HepG2 (cell line): ENCODE measurements around the gene KCNMA1. TPM values are rescaled to one million over a fixed set of nuclear protein-coding genes. Genes with fewer than 3 reads are reported as not detected.

Experiments used
- ATAC-seq: fragments of 200-7000 bp; cut with Tn5 transposase; 3 replicates; pipeline ENCODE4 v1.9.1; 2020; ENCODE audit warnings: mild to moderate bottlenecking, moderate library complexity
- BruUV-seq: library from RNA; stranded (reverse); fragments of 400-500 nt; replicated peaks from 2 replicates; lab custom pipeline; 2021; lab: Mats Ljungman, UMichigan
- CTCF ChIA-PET: fragments of 300-600 bp; formaldehyde crosslinking; extraction: SDS; loops from one replicate; lab custom pipeline; 2021; ENCODE audit warnings: low total read pairs, inconsistent platforms, low intra/inter-chr PET ratio; lab: Yijun Ruan, JAX
- POLR2A ChIA-PET: fragments of 350-600 bp; sonication (Branson Sonifier 250); formaldehyde crosslinking; loops from one replicate; lab custom pipeline; 2020; ENCODE audit warnings: antibody characterized with exemption, inconsistent platforms; lab: Yijun Ruan, JAX
- DNase-seq: peaks from one replicate; pipeline ENCODE4 v3.0.0-alpha.2; 2015; ENCODE audit warnings: low spot score
- FAIRE-seq: peaks from 3 replicates; lab custom pipeline; 2011; peaks lifted over from hg19 to GRCh38; lab: Jason Lieb, UNC
- H2AFZ ChIP-seq: one replicate; pipeline ENCODE4 v1.6.1; 2011; ENCODE audit warnings: low read length, inconsistent platforms
- H3K27ac ChIP-seq: fragments of 300-600 bp; 3 replicates; pipeline ENCODE4 v1.8.0; 2011; ENCODE audit warnings: mixed run types, mild to moderate bottlenecking, mixed read lengths, low read length, inconsistent platforms; ENCODE audit not compliant: insufficient read depth; ENCODE audit errors: extremely low read length
- H3K27me3 ChIP-seq, 2 experiments: fragments of 200-600 bp in 1 of 2; 2 replicates in 1 of 2; 3 replicates in 1 of 2; pipeline versions ENCODE4 v1.6.0 to v1.8.0; 2011; ENCODE audit warnings: low read length in 2 of 2, mild to moderate bottlenecking in 2 of 2, moderate library complexity in 2 of 2, inconsistent platforms in 1 of 2; ENCODE audit not compliant: insufficient read depth in 2 of 2, control insufficient read depth in 1 of 2
- H3K36me3 ChIP-seq, 2 experiments: fragments of 200-600 bp in 1 of 2; replicated peaks in 1 of 2; 2 replicates in 1 of 2; 3 replicates in 1 of 2; pipeline versions ENCODE4 v1.5.1 to v1.8.0; 2011; ENCODE audit warnings: low read length in 2 of 2, inconsistent platforms in 1 of 2; ENCODE audit not compliant: insufficient read depth in 2 of 2, control insufficient read depth in 1 of 2
- H3K4me1 ChIP-seq: 2 replicates; pipeline ENCODE4 v1.5.1; 2012; ENCODE audit warnings: low read length, inconsistent platforms; ENCODE audit not compliant: insufficient read depth
- H3K4me2 ChIP-seq: 2 replicates; pipeline ENCODE4 v1.6.0; 2011; ENCODE audit warnings: low read depth, low read length, inconsistent platforms
- H3K4me3 ChIP-seq, 3 experiments: fragments of 200-600 bp in 1 of 3; sonication (generic), shearing (Covaris generic) in 1 of 3; replicated peaks in 1 of 3; 2 replicates each; pipeline ENCODE4 v1.5.1; 2011 to 2016; ENCODE audit warnings: low read length in 3 of 3, inconsistent platforms in 2 of 3, low read depth in 2 of 3, mild to moderate bottlenecking in 2 of 3, control low read depth in 1 of 3, mixed read lengths in 1 of 3; ENCODE audit not compliant: insufficient read depth in 1 of 3
- H3K79me2 ChIP-seq: one replicate; pipeline ENCODE4 v1.6.1; 2011; ENCODE audit warnings: low read length, inconsistent platforms; ENCODE audit not compliant: insufficient read depth
- H3K9ac ChIP-seq: 2 replicates; pipeline ENCODE4 v1.6.0; 2011; ENCODE audit warnings: mild to moderate bottlenecking, low read depth, low read length, inconsistent platforms; ENCODE audit not compliant: insufficient read depth
- H3K9me3 ChIP-seq: 2 replicates; pipeline ENCODE4 v1.5.1; 2012; ENCODE audit warnings: mild to moderate bottlenecking, low read length
- H4K20me1 ChIP-seq: 2 replicates; pipeline ENCODE4 v1.6.0; 2011; ENCODE audit warnings: inconsistent platforms, mild to moderate bottlenecking, low read length, moderate library complexity; ENCODE audit not compliant: insufficient read depth
- ARNT ChIP-seq: fragments of 450-650 bp; IDR thresholded peaks from 2 replicates; pipeline ENCODE4 v1.6.1; 2017
- BHLHE40 ChIP-seq: IDR thresholded peaks from 2 replicates; pipeline ENCODE4 v1.6.1; 2011; ENCODE audit warnings: low read length, improper control_type of control experiment
- HNRNPLL ChIP-seq: fragments of 200-400 bp; formaldehyde crosslinking; IDR thresholded peaks from 2 replicates; pipeline ENCODE4 v1.6.1; 2017; ENCODE audit warnings: mild to moderate bottlenecking, low read depth, low read length; ENCODE audit not compliant: poor library complexity, severe bottlenecking
- MAFF ChIP-seq: IDR thresholded peaks from 2 replicates; pipeline ENCODE4 v1.6.1; 2011; ENCODE audit warnings: low read depth, low read length, improper control_type of control experiment
- NBN ChIP-seq: fragments of 450-650 bp; conservative IDR thresholded peaks from 2 replicates; pipeline ENCODE4 v1.6.1; 2017
- NFYC ChIP-seq: IDR thresholded peaks from 2 replicates; pipeline ENCODE4 v1.6.1; 2016; ENCODE audit warnings: missing genetic modification reagents, missing compliant biosample characterization
- NPAS2 ChIP-seq: sonication (generic); formaldehyde crosslinking; IDR thresholded peaks from 2 replicates; pipeline ENCODE4 v1.8.0; 2022; ENCODE audit warnings: mild to moderate bottlenecking, missing genetic modification reagents, borderline replicate concordance
- PATZ1 ChIP-seq: sonication (generic); formaldehyde crosslinking; IDR thresholded peaks from 2 replicates; pipeline ENCODE4 v1.4.0; 2020; ENCODE audit warnings: missing genetic modification reagents
- SAFB2 ChIP-seq: sonication (generic); formaldehyde crosslinking; IDR thresholded peaks from 2 replicates; pipeline ENCODE4 v1.5.1; 2020; ENCODE audit warnings: missing genetic modification reagents, low read depth, mild to moderate bottlenecking, borderline replicate concordance
- ZBTB39 ChIP-seq: sonication (generic); formaldehyde crosslinking; IDR thresholded peaks from 2 replicates; pipeline ENCODE4 v1.5.0; 2020; ENCODE audit warnings: missing genetic modification reagents
- ZFP36L1 ChIP-seq: sonication (generic); formaldehyde crosslinking; IDR thresholded peaks from 2 replicates; pipeline ENCODE4 v1.8.0; 2022; ENCODE audit warnings: mild to moderate bottlenecking, missing genetic modification reagents, moderate library complexity
- ZNF101 ChIP-seq: sonication (generic); formaldehyde crosslinking; IDR thresholded peaks from 2 replicates; pipeline ENCODE4 v1.4.0; 2020; ENCODE audit warnings: mild to moderate bottlenecking, low read depth, missing genetic modification reagents, borderline replicate concordance
- ZNF30 ChIP-seq: sonication (generic); formaldehyde crosslinking; IDR thresholded peaks from 2 replicates; pipeline ENCODE4 v1.5.0; 2020; ENCODE audit warnings: mild to moderate bottlenecking, missing genetic modification reagents
- ZNF343 ChIP-seq: sonication (generic); formaldehyde crosslinking; IDR thresholded peaks from 2 replicates; pipeline ENCODE4 v1.4.0; 2020; ENCODE audit warnings: mild to moderate bottlenecking, missing genetic modification reagents
- ZNF441 ChIP-seq: sonication (generic); formaldehyde crosslinking; IDR thresholded peaks from 2 replicates; pipeline ENCODE4 v1.7.0; 2021; ENCODE audit warnings: missing genetic modification reagents, borderline replicate concordance
- ZNF446 ChIP-seq: sonication (generic); formaldehyde crosslinking; IDR thresholded peaks from 2 replicates; pipeline ENCODE4 v1.5.0; 2020; ENCODE audit warnings: mild to moderate bottlenecking, missing genetic modification reagents
- ZNF724P ChIP-seq: sonication (generic); formaldehyde crosslinking; IDR thresholded peaks from 2 replicates; pipeline ENCODE4 v1.8.0; 2022; ENCODE audit warnings: missing genetic modification reagents, borderline replicate concordance
- ZNF737 ChIP-seq: sonication (generic); formaldehyde crosslinking; IDR thresholded peaks from 2 replicates; pipeline ENCODE4 v1.5.0; 2020; ENCODE audit warnings: missing genetic modification reagents, mild to moderate bottlenecking, borderline replicate concordance
- ZNF770 ChIP-seq: sonication (generic); formaldehyde crosslinking; IDR thresholded peaks from 2 replicates; pipeline ENCODE4 v1.5.0; 2020; ENCODE audit warnings: mild to moderate bottlenecking, missing genetic modification reagents
- WGBS: methylation state at CpG from one replicate; pipeline ENCODE4 v1.1.6; 2017; ENCODE audit warnings: low lambda C conversion rate; 5-methylcytosine and 5-hydroxymethylcytosine counted together
- in situ Hi-C: cut with HindIII; loops from 2 replicates; pipeline ENCODE4 v1.10.0; 2017; ENCODE audit warnings: low pct_unique_long_range_greater_than_20kb; ENCODE audit not compliant: extremely low pct_ligation_motif_present
- intact Hi-C: fragments of 100-400 bp; cut with micrococcal nuclease; formaldehyde crosslinking; loops from one replicate; pipeline ENCODE4 v1.10.0; 2022; ENCODE audit not compliant: unreplicated experiment
- polyA plus RNA-seq, 8 experiments: library from polyadenylated mRNA; depleted of rRNA in 3 of 8; stranded (reverse) in 7 of 8; unstranded in 1 of 8; fragments of >200 nt; fragmentation: Illumina TruSeq in 4 of 8; extraction: Trizol in 4 of 8; gene quantifications; 2 replicates each; pipeline versions ENCODE4 v1.2.1 to v1.2.3, GENCODE V29; 2011 to 2016; ENCODE audit warnings: low read depth in 4 of 8, missing spikeins in 1 of 8, mixed read lengths in 1 of 8; ENCODE audit not compliant: insufficient read depth in 1 of 8
- total RNA-seq, 5 experiments: library from RNA; depleted of rRNA; stranded (reverse); fragments of >200 nt; fragmentation: Illumina TruSeq; extraction: Trizol; gene quantifications; 2 replicates each; pipeline ENCODE4 v1.2.3, GENCODE V29; 2016; ENCODE audit warnings: low read depth in 1 of 5

The KCNMA1 gene
- total and polyA plus RNA-seq, 2 of the 13 experiments (the other 11 are each of a cell fraction or from before 2014, with no cell fraction given) = 0.02 TPM; not detected in 1

- TF ChIP-seq SAFB2 (CRISPR knock-in tag) = no peak
- TF ChIP-seq PATZ1 (CRISPR knock-in tag) = no peak
- no peak for TF ChIP-seq ZBTB39 (CRISPR knock-in tag)
- TF ChIP-seq NBN = no peak
- no peak for TF ChIP-seq ZNF441 (CRISPR knock-in tag)
- no peak for TF ChIP-seq ZNF446 (CRISPR knock-in tag)
Measured at GRCh38 chr10:77010430-77010829, 627.2 kb downstream of the KCNMA1 start (continued).

- intact Hi-C loops = no loop called here
- Histone ChIP-seq H3K36me3 (no peaks in the 10 kb centered on the region), H3K4me1 (no peaks in the 10 kb centered on the region), H3K79me2 (no peaks in the 10 kb centered on the region), H3K4me2 (no peak overlapping the region), H4K20me1 (no peaks in the 10 kb centered on the region), H3K4me3 (no peak overlapping the region), H2AFZ (no peak overlapping the region), H3K27me3 (peaks cover 0 to 2% of the 10 kb centered on the region in 2 experiments; a peak in 2 of 5 replicates), H3K9me3 (no peaks in the 10 kb centered on the region), H3K9ac (no peak overlapping the region), H3K27ac (no peak overlapping the region)
- DNase-seq (no peak), ATAC-seq (no peak), FAIRE-seq (no peak)
- in situ Hi-C loops = no loop called here
- ChIA-PET POLR2A (no interaction called here), CTCF (no interaction called here)
- WGBS = 2% methylated on average over 5 of the region's 5 CpGs
- BruUV-seq = no TSS peak
- no peak for TF ChIP-seq ZNF101 (CRISPR knock-in tag)
- TF ChIP-seq ZNF724P (CRISPR knock-in tag) = no peak
- TF ChIP-seq ZFP36L1 = no peak
- TF ChIP-seq ZNF343 = no peak
- no peak for TF ChIP-seq ARNT
- no peak for TF ChIP-seq MAFF
- no peak for TF ChIP-seq NPAS2 (CRISPR knock-in tag)
- TF ChIP-seq ZNF770 = no peak
- TF ChIP-seq HNRNPLL = no peak
- TF ChIP-seq ZNF737 (CRISPR knock-in tag) = no peak
- TF ChIP-seq NFYC (CRISPR knock-in tag) = no peak
- no peak for TF ChIP-seq BHLHE40
- no peak for TF ChIP-seq ZNF30 (CRISPR knock-in tag)
Measured at GRCh38 chr10:77007834-77008233, 629.8 kb downstream of the KCNMA1 start.
